HepG2 (cell line): ENCODE results near the gene PON1. TPM values are rescaled to one million over a fixed set of nuclear protein-coding genes. Genes with fewer than 3 reads are reported as not detected.

Experiments used
- ATAC-seq: fragments of 200-7000 bp; cut with Tn5 transposase; 3 replicates; pipeline ENCODE4 v1.9.1; 2020; ENCODE audit warnings: mild to moderate bottlenecking, moderate library complexity
- BruUV-seq: library from RNA; stranded (reverse); fragments of 400-500 nt; replicated peaks from 2 replicates; lab custom pipeline; 2021; lab: Mats Ljungman, UMichigan
- CTCF ChIA-PET: fragments of 300-600 bp; formaldehyde crosslinking; extraction: SDS; loops from one replicate; lab custom pipeline; 2021; ENCODE audit warnings: low total read pairs, inconsistent platforms, low intra/inter-chr PET ratio; lab: Yijun Ruan, JAX
- POLR2A ChIA-PET: fragments of 350-600 bp; sonication (Branson Sonifier 250); formaldehyde crosslinking; loops from one replicate; lab custom pipeline; 2020; ENCODE audit warnings: antibody characterized with exemption, inconsistent platforms; lab: Yijun Ruan, JAX
- DNase-seq: peaks from one replicate; pipeline ENCODE4 v3.0.0-alpha.2; 2015; ENCODE audit warnings: low spot score
- FAIRE-seq: peaks from 3 replicates; lab custom pipeline; 2011; peaks lifted over from hg19 to GRCh38; lab: Jason Lieb, UNC
- H2AFZ ChIP-seq: one replicate; pipeline ENCODE4 v1.6.1; 2011; ENCODE audit warnings: low read length, inconsistent platforms
- H3K27ac ChIP-seq: fragments of 300-600 bp; 3 replicates; pipeline ENCODE4 v1.8.0; 2011; ENCODE audit warnings: mixed run types, mild to moderate bottlenecking, mixed read lengths, low read length, inconsistent platforms; ENCODE audit not compliant: insufficient read depth; ENCODE audit errors: extremely low read length
- H3K27me3 ChIP-seq, 2 experiments: fragments of 200-600 bp in 1 of 2; 2 replicates in 1 of 2; 3 replicates in 1 of 2; pipeline versions ENCODE4 v1.6.0 to v1.8.0; 2011; ENCODE audit warnings: low read length in 2 of 2, mild to moderate bottlenecking in 2 of 2, moderate library complexity in 2 of 2, inconsistent platforms in 1 of 2; ENCODE audit not compliant: insufficient read depth in 2 of 2, control insufficient read depth in 1 of 2
- H3K36me3 ChIP-seq, 2 experiments: fragments of 200-600 bp in 1 of 2; replicated peaks in 1 of 2; 2 replicates in 1 of 2; 3 replicates in 1 of 2; pipeline versions ENCODE4 v1.5.1 to v1.8.0; 2011; ENCODE audit warnings: low read length in 2 of 2, inconsistent platforms in 1 of 2; ENCODE audit not compliant: insufficient read depth in 2 of 2, control insufficient read depth in 1 of 2
- H3K4me1 ChIP-seq: 2 replicates; pipeline ENCODE4 v1.5.1; 2012; ENCODE audit warnings: low read length, inconsistent platforms; ENCODE audit not compliant: insufficient read depth
- H3K4me2 ChIP-seq: 2 replicates; pipeline ENCODE4 v1.6.0; 2011; ENCODE audit warnings: low read depth, low read length, inconsistent platforms
- H3K4me3 ChIP-seq, 3 experiments: fragments of 200-600 bp in 1 of 3; sonication (generic), shearing (Covaris generic) in 1 of 3; replicated peaks in 1 of 3; 2 replicates each; pipeline ENCODE4 v1.5.1; 2011 to 2016; ENCODE audit warnings: low read length in 3 of 3, inconsistent platforms in 2 of 3, low read depth in 2 of 3, mild to moderate bottlenecking in 2 of 3, control low read depth in 1 of 3, mixed read lengths in 1 of 3; ENCODE audit not compliant: insufficient read depth in 1 of 3
- H3K79me2 ChIP-seq: one replicate; pipeline ENCODE4 v1.6.1; 2011; ENCODE audit warnings: low read length, inconsistent platforms; ENCODE audit not compliant: insufficient read depth
- H3K9ac ChIP-seq: 2 replicates; pipeline ENCODE4 v1.6.0; 2011; ENCODE audit warnings: mild to moderate bottlenecking, low read depth, low read length, inconsistent platforms; ENCODE audit not compliant: insufficient read depth
- H3K9me3 ChIP-seq: 2 replicates; pipeline ENCODE4 v1.5.1; 2012; ENCODE audit warnings: mild to moderate bottlenecking, low read length
- H4K20me1 ChIP-seq: 2 replicates; pipeline ENCODE4 v1.6.0; 2011; ENCODE audit warnings: inconsistent platforms, mild to moderate bottlenecking, low read length, moderate library complexity; ENCODE audit not compliant: insufficient read depth
- CAMTA2 ChIP-seq: sonication (generic); formaldehyde crosslinking; IDR thresholded peaks from 2 replicates; pipeline ENCODE4 v1.4.0; 2020; ENCODE audit warnings: mild to moderate bottlenecking, missing genetic modification reagents, borderline replicate concordance
- CENPBD1 ChIP-seq: sonication (generic); formaldehyde crosslinking; IDR thresholded peaks from 2 replicates; pipeline ENCODE4 v1.8.0; 2022; ENCODE audit warnings: missing genetic modification reagents, low read depth, mild to moderate bottlenecking, borderline replicate concordance
- HNF4A ChIP-seq: sonication (generic); formaldehyde crosslinking; IDR thresholded peaks from 2 replicates; pipeline ENCODE4 v1.4.0; 2020; ENCODE audit warnings: missing genetic modification reagents
- MIER3 ChIP-seq: IDR thresholded peaks from 2 replicates; pipeline ENCODE4 v1.6.1; 2016; ENCODE audit warnings: missing compliant biosample characterization, borderline replicate concordance
- NFAT5 ChIP-seq: sonication (generic); formaldehyde crosslinking; IDR thresholded peaks from 2 replicates; pipeline ENCODE4 v1.4.0; 2020; ENCODE audit warnings: missing genetic modification reagents
- NR2F2 ChIP-seq: IDR thresholded peaks from 2 replicates; pipeline ENCODE4 v1.6.1; 2012; ENCODE audit warnings: low read depth, inconsistent platforms, borderline replicate concordance
- PAF1 ChIP-seq: IDR thresholded peaks from 2 replicates; pipeline ENCODE4 v1.6.1; 2016; ENCODE audit warnings: missing genetic modification reagents, missing compliant biosample characterization
- XBP1 ChIP-seq: sonication (generic); formaldehyde crosslinking; IDR thresholded peaks from 2 replicates; pipeline ENCODE4 v1.5.0; 2020; ENCODE audit warnings: missing genetic modification reagents
- ZNF234 ChIP-seq: sonication (generic); formaldehyde crosslinking; conservative IDR thresholded peaks from 2 replicates; pipeline ENCODE4 v1.5.1; 2020; ENCODE audit warnings: mild to moderate bottlenecking, missing genetic modification reagents
- WGBS: methylation state at CpG from one replicate; pipeline ENCODE4 v1.1.6; 2017; ENCODE audit warnings: low lambda C conversion rate; 5-methylcytosine and 5-hydroxymethylcytosine counted together
- in situ Hi-C: cut with HindIII; loops from 2 replicates; pipeline ENCODE4 v1.10.0; 2017; ENCODE audit warnings: low pct_unique_long_range_greater_than_20kb; ENCODE audit not compliant: extremely low pct_ligation_motif_present
- intact Hi-C: fragments of 100-400 bp; cut with micrococcal nuclease; formaldehyde crosslinking; loops from one replicate; pipeline ENCODE4 v1.10.0; 2022; ENCODE audit not compliant: unreplicated experiment
- polyA plus RNA-seq, 8 experiments: library from polyadenylated mRNA; depleted of rRNA in 3 of 8; stranded (reverse) in 7 of 8; unstranded in 1 of 8; fragments of >200 nt; fragmentation: Illumina TruSeq in 4 of 8; extraction: Trizol in 4 of 8; gene quantifications; 2 replicates each; pipeline versions ENCODE4 v1.2.1 to v1.2.3, GENCODE V29; 2011 to 2016; ENCODE audit warnings: low read depth in 4 of 8, missing spikeins in 1 of 8, mixed read lengths in 1 of 8; ENCODE audit not compliant: insufficient read depth in 1 of 8
- total RNA-seq, 5 experiments: library from RNA; depleted of rRNA; stranded (reverse); fragments of >200 nt; fragmentation: Illumina TruSeq; extraction: Trizol; gene quantifications; 2 replicates each; pipeline ENCODE4 v1.2.3, GENCODE V29; 2016; ENCODE audit warnings: low read depth in 1 of 5

PON1 gene
- total and polyA plus RNA-seq, 2 of the 13 experiments (the other 11 are each of a cell fraction or from before 2014, with no cell fraction given) = 0.27 to 0.57 TPM

- TF ChIP-seq PAF1 (no peak), MIER3 (no peak), NFAT5 (CRISPR knock-in tag) (no peak), CAMTA2 (CRISPR knock-in tag) (no peak), ZNF234 (CRISPR knock-in tag) (no peak)
Observed at GRCh38 chr7:95276114-95276513, 48.2 kb downstream of the PON1 start (continued).

GRCh38 chr7:95269640-95270039 lies 54.7 kb downstream of the PON1 start:
- no peaks in the 10 kb centered on the region; a peak in 1 of 5 replicates for H3K27me3 ChIP-seq
- 95% methylated on average over 5 of the region's 5 CpGs for WGBS
- no peak overlapping the region for H3K9ac ChIP-seq
- DNase-seq = no peak
- ATAC-seq = no peak
- H3K4me1 ChIP-seq = no peaks in the 10 kb centered on the region
- no peaks in the 10 kb centered on the region for H3K79me2 ChIP-seq
- ChIA-PET CTCF (no interaction called here), POLR2A (no interaction called here)
- in situ Hi-C loops = loop anchor here (25.0 kb wide), 1 partner anchor 982 kb away; no protein-coding TSS in a partner anchor
- TF ChIP-seq HNF4A (CRISPR knock-in tag) (no peak), CENPBD1 (CRISPR knock-in tag) (no peak), NR2F2 (no peak), XBP1 (no peak)
- TF ChIP-seq, all 625 proteins: peak for 0
- intact Hi-C loops = no loop called here
- H3K4me2 ChIP-seq = no peak overlapping the region
- no peak overlapping the region for H3K27ac ChIP-seq
- no peak overlapping the region for H3K4me3 ChIP-seq
- peaks cover 1 to 10% of the 10 kb centered on the region in 2 experiments; a peak in 2 of 5 replicates for H3K36me3 ChIP-seq
- H4K20me1 ChIP-seq = no peaks in the 10 kb centered on the region
- FAIRE-seq = no peak
- no peak overlapping the region for H2AFZ ChIP-seq
- H3K9me3 ChIP-seq = no peaks in the 10 kb centered on the region
- BruUV-seq = no TSS peak
